ENCODE data around the gene NFATC4. TPM values are rescaled to one million over a fixed set of nuclear protein-coding genes. Genes with fewer than 3 reads are reported as not detected.

Gene NFATC4
- total and polyA plus RNA-seq, 10 of the 15 experiments (the other 5 are each of a cell fraction or from before 2014, with no cell fraction given), result 0.97 to 14.3 (median 4.9) TPM

GRCh38 chr14:24340606-24341005, 27.4 kb upstream of the NFATC4 start:
- intact Hi-C loops (cut with micrococcal nuclease; ENCODE audit: unreplicated experiment), result no loop called here
- in situ Hi-C loops (cut with MboI), result no loop called here
- no peak overlapping the region for H3K4me3 ChIP-seq

More at GRCh38 chr14:24340606-24341005, 27.4 kb upstream of the NFATC4 start:
- BruUV-seq (replicated peaks), result no TSS peak
- H3K27ac ChIP-seq (ENCODE audit: control insufficient read depth, insufficient read depth), result no peak overlapping the region
- H3K4me1 ChIP-seq (ENCODE audit: control insufficient read depth, insufficient read depth, low read length), result peaks cover 6% of the 10 kb centered on the region; the same call in 1 of the 2 replicates
- POLR2A ChIA-PET, result interaction anchor here (0.5 to 4.7 kb wide), 4 partner anchors 25 to 90 kb away, joined by 3 to 23 read pairs (median 4); partner anchors contain the start of genes CBLN3 and KHNYN
- no peak for ATAC-seq
- H3K9me3 ChIP-seq (replicated peaks; ENCODE audit: control insufficient read depth, insufficient read depth, low read length), result no peaks in the 10 kb centered on the region
- CTCF ChIA-PET, result interaction anchor here (0.8 to 16.6 kb wide), 10 partner anchors 8 to 99 kb away, joined by 3 to 452 read pairs (median 8); partner anchors contain the start of genes CBLN3, CIDEB, KHNYN and SDR39U1
- TF ChIP-seq CHD1 (IDR thresholded peaks at IDR 0.05; ENCODE audit: low read depth, low read length) (no peak), USF1 (IDR thresholded peaks at IDR 0.05; ENCODE audit: borderline replicate concordance, extremely low read length, insufficient read depth, low read depth, low read length) (no peak), LARP7 (IDR thresholded peaks at IDR 0.05) (no peak), IRF4 (IDR thresholded peaks at IDR 0.05; ENCODE audit: low read depth, low read length) (no peak), ZSCAN29 (IDR thresholded peaks at IDR 0.05) (no peak), SIN3A (IDR thresholded peaks at IDR 0.05; ENCODE audit: low read depth, low read length) (no peak), CHD2 (IDR thresholded peaks at IDR 0.05; ENCODE audit: borderline replicate concordance, low read depth, low read length) (no peak), ZBED1 (IDR thresholded peaks at IDR 0.05; ENCODE audit: borderline replicate concordance) (no peak), SP1 (IDR thresholded peaks at IDR 0.05; ENCODE audit: low read depth, low read length) (no peak), CTCF (IDR thresholded peaks at IDR 0.05 in 2 of 3, conservative IDR thresholded peaks at IDR 0.05 in 1 of 3; ENCODE audit: control insufficient read depth in 2 of 3, extremely low read depth in 1 of 3, insufficient read depth in 1 of 3, low read depth in 3 of 3, low read length in 3 of 3) (no peak), BACH1 (IDR thresholded peaks at IDR 0.05; ENCODE audit: borderline replicate concordance) (no peak)
- TF ChIP-seq, protein P1, sequence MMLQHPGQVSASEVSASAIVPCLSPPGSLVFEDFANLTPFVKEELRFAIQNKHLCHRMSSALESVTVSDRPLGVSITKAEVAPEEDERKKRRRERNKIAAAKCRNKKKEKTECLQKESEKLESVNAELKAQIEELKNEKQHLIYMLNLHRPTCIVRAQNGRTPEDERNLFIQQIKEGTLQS (IDR thresholded peaks at IDR 0.05; ENCODE audit: borderline replicate concordance, extremely low read depth, low read depth, low read length), result no peak
- 92% methylated on average over 1 of the region's 1 CpG for whole genome bisulfite sequencing (ENCODE audit: insufficient coverage, insufficient replicate concordance, low lambda C conversion rate, missing lambda C conversion rate)
- SMC1A ChIA-PET (ENCODE audit: uncharacterized antibody, unreplicated experiment), result interaction anchor here (0.6 to 7.7 kb wide), 6 partner anchors 17 to 762 kb away, joined by 3 to 73 read pairs (median 3); partner anchors contain the start of genes JPH4, KHNYN and LTB4R2
- no peak for DNase-seq (ENCODE audit: low read depth, low spot score)
- no peak overlapping the region for H2AFZ ChIP-seq (ENCODE audit: control insufficient read depth, low read depth, low read length)
- no peak for FAIRE-seq
- no peak overlapping the region for H3K9ac ChIP-seq (ENCODE audit: control insufficient read depth, insufficient read depth, low read length)
- H3K36me3 ChIP-seq (ENCODE audit: control insufficient read depth in 2 of 2, insufficient read depth in 2 of 2, low read length in 1 of 2), result no peaks in the 10 kb centered on the region; a peak in 1 of 4 replicates
- no peaks in the 10 kb centered on the region for H3K27me3 ChIP-seq (replicated peaks in 1 of 2; ENCODE audit: control insufficient read depth in 2 of 2, insufficient read depth in 2 of 2, low read length in 1 of 2)
- RAD21 ChIA-PET (ENCODE audit: unreplicated experiment), result interaction anchor here (1.2 to 5.7 kb wide), 3 partner anchors 25 to 95 kb away, joined by 4 to 45 read pairs (median 15); partner anchors contain the start of genes CBLN3 and KHNYN
- no peak overlapping the region for H3K4me2 ChIP-seq (ENCODE audit: control insufficient read depth, insufficient read depth)
- no peaks in the 10 kb centered on the region for H3K79me2 ChIP-seq (ENCODE audit: control insufficient read depth, insufficient read depth, low read length)
- H4K20me1 ChIP-seq (ENCODE audit: control insufficient read depth, insufficient read depth), result no peaks in the 10 kb centered on the region
